ENCODE data around the gene DDX51. TPM values are rescaled to one million over a fixed set of nuclear protein-coding genes. Genes with fewer than 3 reads are reported as not detected.
"Not testable (repeated sequence)": the region's sequence is repeated elsewhere in the genome, so short reads cannot be mapped to it uniquely, and the experiment has no call there.

Gene DDX51
- total RNA-seq, 1 experiment from 2014 or later = 38.1 TPM

GRCh38 chr12:132137483-132138125 is 6.5 kb downstream of the DDX51 start:
- DNase-seq (ENCODE audit: low read depth, low spot score) (no peak), ATAC-seq (peak; percentile 21; the same call in 1 of the 2 replicates)
- intact Hi-C loops (cut with micrococcal nuclease) = no loop called here
- Histone ChIP-seq H2AFZ (ENCODE audit: low read depth, low read length, poor library complexity, severe bottlenecking) (no peak overlapping the region), H3K36me3 (ENCODE audit: control insufficient read depth in 1 of 2, insufficient read depth in 2 of 2, low read length in 2 of 2) (peaks cover 26 to 32% of the 10 kb centered on the region in 2 experiments; a peak in 3 of 4 replicates), H3K79me2 (ENCODE audit: insufficient read depth, low read length) (peaks cover 12% of the 10 kb centered on the region), H4K20me1 (ENCODE audit: insufficient read depth) (no peaks in the 10 kb centered on the region), H3K9ac (ENCODE audit: low read length) (no peak overlapping the region), H3K4me2 (ENCODE audit: low read length) (no peak overlapping the region), H3K4me3 (replicated peaks in 1 of 2; ENCODE audit: low read depth in 1 of 2, low read length in 2 of 2) (no peak overlapping the region), H3K4me1 (ENCODE audit: control insufficient read depth in 1 of 2, insufficient read depth in 2 of 2, low read length in 2 of 2) (peaks cover under 1 to 2% of the 10 kb centered on the region in 2 experiments; a peak in 3 of 4 replicates), H3K27ac (ENCODE audit: low read depth, low read length) (no peak overlapping the region), H3K9me3 (ENCODE audit: control insufficient read depth in 1 of 2, insufficient read depth in 1 of 2, low read depth in 1 of 2, low read length in 2 of 2) (no peaks in the 10 kb centered on the region), H3K9me2 (ENCODE audit: insufficient read depth) (no peaks in the 10 kb centered on the region), H3K27me3 (ENCODE audit: insufficient read depth, low read length) (no peaks in the 10 kb centered on the region)
- ChIA-PET CTCF (no interaction called here), RAD21 (ENCODE audit: low non-redundant PET in 1 of 2, low total read pairs in 2 of 2, uncharacterized antibody in 2 of 2, unreplicated experiment in 2 of 2) (no interaction called here), POLR2A (no interaction called here)
- BruUV-seq (replicated peaks) = no TSS peak
- TF ChIP-seq POLR2A (IDR thresholded peaks at IDR 0.05; ENCODE audit: borderline replicate concordance, extremely low read depth, insufficient read depth, insufficient read length) = no peak
- no peak for TF ChIP-seq EZH2 (IDR thresholded peaks at IDR 0.05)
- no peak for TF ChIP-seq CEBPB (IDR thresholded peaks at IDR 0.05; ENCODE audit: low read depth)
- TF ChIP-seq ATF3 (IDR thresholded peaks at IDR 0.05) = no peak
- no peak for TF ChIP-seq POLR2AphosphoS5 (IDR thresholded peaks at IDR 0.05; ENCODE audit: low read depth, low read length)
- no peak for TF ChIP-seq ZFX (IDR thresholded peaks at IDR 0.05)
- TF ChIP-seq EGR1 (IDR thresholded peaks at IDR 0.05; ENCODE audit: low read depth) = no peak
- no peak for TF ChIP-seq CBX3 (IDR thresholded peaks at IDR 0.05; ENCODE audit: low read depth)
- TF ChIP-seq, protein P1, sequence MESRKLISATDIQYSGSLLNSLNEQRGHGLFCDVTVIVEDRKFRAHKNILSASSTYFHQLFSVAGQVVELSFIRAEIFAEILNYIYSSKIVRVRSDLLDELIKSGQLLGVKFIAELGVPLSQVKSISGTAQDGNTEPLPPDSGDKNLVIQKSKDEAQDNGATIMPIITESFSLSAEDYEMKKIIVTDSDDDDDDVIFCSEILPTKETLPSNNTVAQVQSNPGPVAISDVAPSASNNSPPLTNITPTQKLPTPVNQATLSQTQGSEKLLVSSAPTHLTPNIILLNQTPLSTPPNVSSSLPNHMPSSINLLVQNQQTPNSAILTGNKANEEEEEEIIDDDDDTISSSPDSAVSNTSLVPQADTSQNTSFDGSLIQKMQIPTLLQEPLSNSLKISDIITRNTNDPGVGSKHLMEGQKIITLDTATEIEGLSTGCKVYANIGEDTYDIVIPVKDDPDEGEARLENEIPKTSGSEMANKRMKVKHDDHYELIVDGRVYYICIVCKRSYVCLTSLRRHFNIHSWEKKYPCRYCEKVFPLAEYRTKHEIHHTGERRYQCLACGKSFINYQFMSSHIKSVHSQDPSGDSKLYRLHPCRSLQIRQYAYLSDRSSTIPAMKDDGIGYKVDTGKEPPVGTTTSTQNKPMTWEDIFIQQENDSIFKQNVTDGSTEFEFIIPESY (IDR thresholded peaks at IDR 0.05; ENCODE audit: extremely low read depth, insufficient replicate concordance, low read length) = no peak

DNA sequence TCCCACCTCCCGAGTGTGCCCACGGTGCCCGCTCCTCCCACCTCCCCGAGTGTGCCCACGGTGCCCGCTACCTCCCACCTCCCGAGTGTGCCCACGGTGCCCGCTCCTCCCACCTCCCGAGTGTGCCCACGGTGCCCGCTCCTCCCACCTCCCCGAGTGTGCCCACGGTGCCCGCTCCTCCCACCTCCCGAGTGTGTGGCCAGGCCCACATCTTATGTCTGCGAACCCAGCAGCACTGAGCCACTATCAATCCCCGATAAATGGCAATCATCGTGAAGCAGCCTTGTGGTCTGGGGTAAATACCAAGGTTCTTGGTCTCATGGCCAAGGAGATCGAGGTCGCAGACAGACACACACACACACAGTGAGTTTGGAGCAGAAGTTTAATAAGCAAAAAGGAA is 7.9 kb downstream of the DDX51 start:
- H3K27ac ChIP-seq (ENCODE audit: low read depth, low read length); H3K4me3 ChIP-seq (replicated peaks in 1 of 2; ENCODE audit: low read depth in 1 of 2, low read length in 2 of 2); H3K27me3 ChIP-seq (ENCODE audit: insufficient read depth, low read length); H2AFZ ChIP-seq (ENCODE audit: low read depth, low read length, poor library complexity, severe bottlenecking); CTCF ChIA-PET; DNase-seq (ENCODE audit: low read depth, low spot score); H3K4me2 ChIP-seq (ENCODE audit: low read length); RAD21 ChIA-PET (ENCODE audit: low non-redundant PET in 1 of 2, low total read pairs in 2 of 2, uncharacterized antibody in 2 of 2, unreplicated experiment in 2 of 2); H3K79me2 ChIP-seq (ENCODE audit: insufficient read depth, low read length); BruUV-seq (replicated peaks); POLR2A ChIA-PET; H3K9me2 ChIP-seq (ENCODE audit: insufficient read depth); H3K9me3 ChIP-seq (ENCODE audit: control insufficient read depth in 1 of 2, insufficient read depth in 1 of 2, low read depth in 1 of 2, low read length in 2 of 2); intact Hi-C loops (cut with micrococcal nuclease); H3K4me1 ChIP-seq (ENCODE audit: control insufficient read depth in 1 of 2, insufficient read depth in 2 of 2, low read length in 2 of 2); H3K9ac ChIP-seq (ENCODE audit: low read length); H4K20me1 ChIP-seq (ENCODE audit: insufficient read depth): not testable (repeated sequence)
- peaks cover 18 to 19% of the 10 kb centered on the region in 2 experiments; a peak in 3 of 4 replicates for H3K36me3 ChIP-seq (ENCODE audit: control insufficient read depth in 1 of 2, insufficient read depth in 2 of 2, low read length in 2 of 2)
- ATAC-seq = peak; percentile 9; the same call in 1 of the 2 replicates

- H4K20me1 ChIP-seq (ENCODE audit: insufficient read depth); H2AFZ ChIP-seq (ENCODE audit: low read depth, low read length, poor library complexity, severe bottlenecking); H3K9ac ChIP-seq (ENCODE audit: low read length); H3K4me1 ChIP-seq (ENCODE audit: control insufficient read depth in 1 of 2, insufficient read depth in 2 of 2, low read length in 2 of 2); DNase-seq (ENCODE audit: low read depth, low spot score); H3K27me3 ChIP-seq (ENCODE audit: insufficient read depth, low read length); H3K9me2 ChIP-seq (ENCODE audit: insufficient read depth); intact Hi-C loops (cut with micrococcal nuclease); H3K4me3 ChIP-seq (replicated peaks in 1 of 2; ENCODE audit: low read depth in 1 of 2, low read length in 2 of 2); RAD21 ChIA-PET (ENCODE audit: low non-redundant PET in 1 of 2, low total read pairs in 2 of 2, uncharacterized antibody in 2 of 2, unreplicated experiment in 2 of 2); H3K36me3 ChIP-seq (ENCODE audit: control insufficient read depth in 1 of 2, insufficient read depth in 2 of 2, low read length in 2 of 2); ATAC-seq; BruUV-seq (replicated peaks); H3K79me2 ChIP-seq (ENCODE audit: insufficient read depth, low read length); H3K9me3 ChIP-seq (ENCODE audit: control insufficient read depth in 1 of 2, insufficient read depth in 1 of 2, low read depth in 1 of 2, low read length in 2 of 2); H3K4me2 ChIP-seq (ENCODE audit: low read length); H3K27ac ChIP-seq (ENCODE audit: low read depth, low read length); CTCF ChIA-PET; POLR2A ChIA-PET: not testable (repeated sequence)
Measured at GRCh38 chr12:132134653-132135183, 9.4 kb downstream of the DDX51 start.

All from HCT116 (cell line).